ENCODE measurements around the gene MEN1. TPM values are rescaled to one million over a fixed set of nuclear protein-coding genes. Genes with fewer than 3 reads are reported as not detected.

Gene MEN1
- total RNA-seq, 1 donor from 2014 or later, result 29.2 TPM

- H3K27ac Mint-ChIP-seq (ENCODE audit: unreplicated experiment), result peak overlapping the region; percentile 44
- H3K9me3 Mint-ChIP-seq (ENCODE audit: unreplicated experiment), result no peaks in the 10 kb centered on the region
- peak overlapping the region; percentile 22 for H3K4me3 Mint-ChIP-seq (ENCODE audit: unreplicated experiment)
- no peaks in the 10 kb centered on the region for H3K27me3 Mint-ChIP-seq (ENCODE audit: unreplicated experiment)
- TF ChIP-seq, protein P1, sequence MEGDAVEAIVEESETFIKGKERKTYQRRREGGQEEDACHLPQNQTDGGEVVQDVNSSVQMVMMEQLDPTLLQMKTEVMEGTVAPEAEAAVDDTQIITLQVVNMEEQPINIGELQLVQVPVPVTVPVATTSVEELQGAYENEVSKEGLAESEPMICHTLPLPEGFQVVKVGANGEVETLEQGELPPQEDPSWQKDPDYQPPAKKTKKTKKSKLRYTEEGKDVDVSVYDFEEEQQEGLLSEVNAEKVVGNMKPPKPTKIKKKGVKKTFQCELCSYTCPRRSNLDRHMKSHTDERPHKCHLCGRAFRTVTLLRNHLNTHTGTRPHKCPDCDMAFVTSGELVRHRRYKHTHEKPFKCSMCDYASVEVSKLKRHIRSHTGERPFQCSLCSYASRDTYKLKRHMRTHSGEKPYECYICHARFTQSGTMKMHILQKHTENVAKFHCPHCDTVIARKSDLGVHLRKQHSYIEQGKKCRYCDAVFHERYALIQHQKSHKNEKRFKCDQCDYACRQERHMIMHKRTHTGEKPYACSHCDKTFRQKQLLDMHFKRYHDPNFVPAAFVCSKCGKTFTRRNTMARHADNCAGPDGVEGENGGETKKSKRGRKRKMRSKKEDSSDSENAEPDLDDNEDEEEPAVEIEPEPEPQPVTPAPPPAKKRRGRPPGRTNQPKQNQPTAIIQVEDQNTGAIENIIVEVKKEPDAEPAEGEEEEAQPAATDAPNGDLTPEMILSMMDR (IDR thresholded peaks at IDR 0.05), result no peak
- peaks cover 36% of the 10 kb centered on the region for H3K4me1 Mint-ChIP-seq (ENCODE audit: unreplicated experiment)
- no peak for DNase-seq (ENCODE audit: extremely low spot score, unreplicated experiment)
- H3K36me3 Mint-ChIP-seq (ENCODE audit: unreplicated experiment), result peaks cover 4% of the 10 kb centered on the region
Measured at GRCh38 chr11:64856382-64857227, 46.3 kb upstream of the MEN1 start.

DNA sequence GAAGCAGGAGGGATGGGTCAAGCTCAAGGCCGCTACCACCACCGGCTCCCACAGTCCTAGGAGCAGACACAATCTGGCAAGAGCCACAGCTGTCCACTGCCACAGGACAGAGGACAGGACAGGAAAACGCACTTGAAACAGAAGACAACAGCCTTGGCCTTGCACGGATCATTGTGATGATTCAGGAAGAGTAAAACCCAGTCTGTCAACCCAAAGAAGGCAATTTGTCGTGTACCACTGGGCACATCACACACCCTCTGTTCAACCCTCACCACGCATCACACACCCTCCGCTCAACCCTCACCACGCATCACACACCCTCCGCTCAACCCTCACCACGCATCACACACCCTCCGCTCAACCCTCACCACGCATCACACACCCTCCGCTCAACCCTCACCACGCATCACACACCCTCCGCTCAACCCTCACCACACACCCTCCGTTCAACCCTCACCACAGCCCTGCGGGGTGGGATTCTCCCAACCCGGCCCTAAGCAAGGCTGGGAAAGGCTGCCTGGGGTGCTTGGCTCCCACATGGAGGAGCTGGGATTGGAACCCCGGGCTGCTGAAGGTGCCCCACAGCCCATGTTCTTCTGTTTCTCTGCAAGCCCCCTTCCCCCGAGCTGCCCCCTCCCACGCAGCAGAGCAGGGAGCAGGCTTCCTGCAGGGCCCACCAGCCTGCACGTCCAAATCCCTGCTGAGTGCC is 45.4 kb upstream of the MEN1 start:
- no peak overlapping the region for H3K4me3 Mint-ChIP-seq (ENCODE audit: unreplicated experiment)
- peak overlapping the region; percentile 76 for H3K27ac Mint-ChIP-seq (ENCODE audit: unreplicated experiment)
- H3K27me3 Mint-ChIP-seq (ENCODE audit: unreplicated experiment), result no peaks in the 10 kb centered on the region
- H3K4me1 Mint-ChIP-seq (ENCODE audit: unreplicated experiment), result peaks cover 41% of the 10 kb centered on the region
- peaks cover 4% of the 10 kb centered on the region for H3K36me3 Mint-ChIP-seq (ENCODE audit: unreplicated experiment)
- no peaks in the 10 kb centered on the region for H3K9me3 Mint-ChIP-seq (ENCODE audit: unreplicated experiment)
- TF ChIP-seq, protein P1 (IDR thresholded peaks at IDR 0.05), result no peak
- DNase-seq (ENCODE audit: extremely low spot score, unreplicated experiment), result no peak

- Mint-ChIP-seq H3K27me3 (ENCODE audit: unreplicated experiment) (no peaks in the 10 kb centered on the region), H3K4me1 (ENCODE audit: unreplicated experiment) (peaks cover 45% of the 10 kb centered on the region), H3K9me3 (ENCODE audit: unreplicated experiment) (no peaks in the 10 kb centered on the region), H3K4me3 (ENCODE audit: unreplicated experiment) (peak overlapping the region; percentile 32), H3K27ac (ENCODE audit: unreplicated experiment) (peak overlapping the region; percentile 76), H3K36me3 (ENCODE audit: unreplicated experiment) (peaks cover 4% of the 10 kb centered on the region)
- TF ChIP-seq, protein P1 (IDR thresholded peaks at IDR 0.05), result no peak
- peak; percentile 93 for DNase-seq (ENCODE audit: extremely low spot score, unreplicated experiment)
Measured at GRCh38 chr11:64854534-64855502, 44.5 kb upstream of the MEN1 start.

DNA sequence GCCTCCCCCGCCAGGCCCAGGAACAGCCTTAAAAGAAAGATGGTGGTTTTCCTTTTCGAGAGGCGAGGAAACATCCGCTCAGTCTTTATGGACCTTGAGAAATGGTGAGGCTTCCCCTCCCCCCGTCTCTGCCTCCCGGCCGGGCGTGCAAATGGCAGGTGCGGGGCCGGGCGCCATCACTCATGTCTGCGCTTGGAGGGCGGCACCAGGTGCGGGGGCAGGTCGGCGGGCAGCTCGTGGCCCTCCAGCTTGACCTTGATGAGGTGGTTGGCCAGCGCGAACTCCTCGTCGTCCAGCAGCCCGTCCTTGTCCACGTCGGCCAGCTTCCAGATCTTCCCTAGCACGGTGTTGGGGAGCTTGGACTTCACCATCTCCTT is 43.8 kb upstream of the MEN1 start:
- H3K4me3 Mint-ChIP-seq (ENCODE audit: unreplicated experiment), result no peak overlapping the region
- TF ChIP-seq, protein P1 (IDR thresholded peaks at IDR 0.05), result no peak
- peaks cover 4% of the 10 kb centered on the region for H3K36me3 Mint-ChIP-seq (ENCODE audit: unreplicated experiment)
- peaks cover 48% of the 10 kb centered on the region for H3K4me1 Mint-ChIP-seq (ENCODE audit: unreplicated experiment)
- peak overlapping the region; percentile 76 for H3K27ac Mint-ChIP-seq (ENCODE audit: unreplicated experiment)
- no peaks in the 10 kb centered on the region for H3K27me3 Mint-ChIP-seq (ENCODE audit: unreplicated experiment)
- DNase-seq (ENCODE audit: extremely low spot score, unreplicated experiment), result no peak
- no peaks in the 10 kb centered on the region for H3K9me3 Mint-ChIP-seq (ENCODE audit: unreplicated experiment)

Data from osteocyte (in vitro differentiated cells).